ENCODE measurements around the gene KLHL5. TPM values are rescaled to one million over a fixed set of nuclear protein-coding genes. Genes with fewer than 3 reads are reported as not detected.

KLHL5 gene
- polyA plus RNA-seq, 2 of the 4 experiments (the other 2 are of a cell fraction): 62.4 to 108 TPM

DNA sequence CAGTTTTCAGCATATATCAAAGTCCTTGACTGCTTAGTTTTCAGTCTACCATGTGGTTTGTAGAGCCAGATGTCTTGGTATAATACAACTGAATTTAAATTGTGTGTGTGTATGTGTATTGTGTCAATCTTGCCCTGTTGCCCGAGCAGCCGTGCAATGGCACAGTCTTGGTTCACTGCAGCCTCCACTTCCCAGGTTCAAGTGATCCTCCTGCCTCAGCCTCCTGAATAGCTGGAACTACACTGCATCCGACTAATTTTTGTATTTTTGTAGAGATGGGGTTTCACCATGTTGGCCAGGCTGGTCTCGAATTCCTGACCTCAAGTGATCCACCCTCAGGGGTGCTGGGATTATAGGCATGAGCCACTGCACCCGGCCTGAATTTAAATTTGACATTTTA, 6.0 kb upstream of the KLHL5 start (continued):
- TF ChIP-seq, protein P1, sequence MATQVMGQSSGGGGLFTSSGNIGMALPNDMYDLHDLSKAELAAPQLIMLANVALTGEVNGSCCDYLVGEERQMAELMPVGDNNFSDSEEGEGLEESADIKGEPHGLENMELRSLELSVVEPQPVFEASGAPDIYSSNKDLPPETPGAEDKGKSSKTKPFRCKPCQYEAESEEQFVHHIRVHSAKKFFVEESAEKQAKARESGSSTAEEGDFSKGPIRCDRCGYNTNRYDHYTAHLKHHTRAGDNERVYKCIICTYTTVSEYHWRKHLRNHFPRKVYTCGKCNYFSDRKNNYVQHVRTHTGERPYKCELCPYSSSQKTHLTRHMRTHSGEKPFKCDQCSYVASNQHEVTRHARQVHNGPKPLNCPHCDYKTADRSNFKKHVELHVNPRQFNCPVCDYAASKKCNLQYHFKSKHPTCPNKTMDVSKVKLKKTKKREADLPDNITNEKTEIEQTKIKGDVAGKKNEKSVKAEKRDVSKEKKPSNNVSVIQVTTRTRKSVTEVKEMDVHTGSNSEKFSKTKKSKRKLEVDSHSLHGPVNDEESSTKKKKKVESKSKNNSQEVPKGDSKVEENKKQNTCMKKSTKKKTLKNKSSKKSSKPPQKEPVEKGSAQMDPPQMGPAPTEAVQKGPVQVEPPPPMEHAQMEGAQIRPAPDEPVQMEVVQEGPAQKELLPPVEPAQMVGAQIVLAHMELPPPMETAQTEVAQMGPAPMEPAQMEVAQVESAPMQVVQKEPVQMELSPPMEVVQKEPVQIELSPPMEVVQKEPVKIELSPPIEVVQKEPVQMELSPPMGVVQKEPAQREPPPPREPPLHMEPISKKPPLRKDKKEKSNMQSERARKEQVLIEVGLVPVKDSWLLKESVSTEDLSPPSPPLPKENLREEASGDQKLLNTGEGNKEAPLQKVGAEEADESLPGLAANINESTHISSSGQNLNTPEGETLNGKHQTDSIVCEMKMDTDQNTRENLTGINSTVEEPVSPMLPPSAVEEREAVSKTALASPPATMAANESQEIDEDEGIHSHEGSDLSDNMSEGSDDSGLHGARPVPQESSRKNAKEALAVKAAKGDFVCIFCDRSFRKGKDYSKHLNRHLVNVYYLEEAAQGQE (IDR thresholded peaks at IDR 0.05): no peak
- no peak for TF ChIP-seq POLR2A (IDR thresholded peaks at IDR 0.05; ENCODE audit: low read length)

DNA sequence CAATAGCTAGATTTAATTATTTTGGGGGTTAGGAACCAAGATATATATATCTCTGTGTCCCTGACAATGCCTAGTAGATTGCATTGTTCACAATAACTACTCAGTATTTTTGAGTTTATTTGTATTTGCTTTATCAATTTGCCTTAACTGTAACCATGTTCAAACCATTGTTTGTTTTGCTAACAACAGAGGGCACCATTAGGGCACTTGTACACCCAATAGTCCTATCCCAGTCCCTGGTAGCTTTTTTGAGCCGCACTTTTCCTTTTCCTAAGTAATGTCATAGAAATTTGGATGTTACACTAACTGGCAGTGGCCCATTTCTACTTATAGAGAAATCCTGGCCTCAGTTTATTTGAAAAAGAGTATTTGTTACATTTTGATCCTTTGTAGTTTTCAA, 575 bp upstream of the KLHL5 start:
- no peak overlapping the region for H3K4me2 ChIP-seq
- CTCF ChIA-PET: interaction anchor here (0.8 to 1.5 kb wide), 2 partner anchors 11 to 73 kb away, joined by 3 to 5 read pairs; no protein-coding TSS in a partner anchor
- POLR2A ChIA-PET: no interaction called here
- H3K4me3 ChIP-seq: no peak overlapping the region
- peaks cover 22% of the 10 kb centered on the region; the same call in 2 of the 3 replicates for H3K4me1 ChIP-seq
- no peak for DNase-seq (ENCODE audit: low read depth in 1 of 2, low spot score in 1 of 2)
- H3K27ac ChIP-seq: no peak overlapping the region
- WGBS (ENCODE audit: missing lambda C conversion rate): 89% methylated on average over 1 of the region's 1 CpG
- FAIRE-seq: no peak
- no peaks in the 10 kb centered on the region for H3K9me3 ChIP-seq
- ATAC-seq: no peak
- TF ChIP-seq, protein P2, sequence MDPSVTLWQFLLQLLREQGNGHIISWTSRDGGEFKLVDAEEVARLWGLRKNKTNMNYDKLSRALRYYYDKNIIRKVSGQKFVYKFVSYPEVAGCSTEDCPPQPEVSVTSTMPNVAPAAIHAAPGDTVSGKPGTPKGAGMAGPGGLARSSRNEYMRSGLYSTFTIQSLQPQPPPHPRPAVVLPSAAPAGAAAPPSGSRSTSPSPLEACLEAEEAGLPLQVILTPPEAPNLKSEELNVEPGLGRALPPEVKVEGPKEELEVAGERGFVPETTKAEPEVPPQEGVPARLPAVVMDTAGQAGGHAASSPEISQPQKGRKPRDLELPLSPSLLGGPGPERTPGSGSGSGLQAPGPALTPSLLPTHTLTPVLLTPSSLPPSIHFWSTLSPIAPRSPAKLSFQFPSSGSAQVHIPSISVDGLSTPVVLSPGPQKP (IDR thresholded peaks at IDR 0.05; ENCODE audit: low read depth, low read length): no peak
- no peak for TF ChIP-seq HES2 (IDR thresholded peaks at IDR 0.05)
- TF ChIP-seq FOXS1 (CRISPR knock-in tag; IDR thresholded peaks at IDR 0.05): no peak
- TF ChIP-seq SMC3 (IDR thresholded peaks at IDR 0.05): no peak
- TF ChIP-seq GATA3 (IDR thresholded peaks at IDR 0.05; ENCODE audit: borderline replicate concordance): no peak
- no peak for TF ChIP-seq JUNB (IDR thresholded peaks at IDR 0.05)
- no peak for TF ChIP-seq RFX5 (IDR thresholded peaks at IDR 0.05)
- no peak for TF ChIP-seq HDAC2 (IDR thresholded peaks at IDR 0.05)
- no peak for TF ChIP-seq ZNF302 (CRISPR knock-in tag; IDR thresholded peaks at IDR 0.05)
- no peak for TF ChIP-seq POLR2A (IDR thresholded peaks at IDR 0.05; ENCODE audit: low read length)
- TF ChIP-seq KDM1A (IDR thresholded peaks at IDR 0.05; ENCODE audit: low read depth): no peak
- no peak for TF ChIP-seq EHMT2 (IDR thresholded peaks at IDR 0.05; ENCODE audit: low read depth)
- no peak for TF ChIP-seq MYC (IDR thresholded peaks at IDR 0.05; ENCODE audit: borderline replicate concordance, low read length)
- TF ChIP-seq, protein P1 (IDR thresholded peaks at IDR 0.05): no peak
- TF ChIP-seq, protein P3, sequence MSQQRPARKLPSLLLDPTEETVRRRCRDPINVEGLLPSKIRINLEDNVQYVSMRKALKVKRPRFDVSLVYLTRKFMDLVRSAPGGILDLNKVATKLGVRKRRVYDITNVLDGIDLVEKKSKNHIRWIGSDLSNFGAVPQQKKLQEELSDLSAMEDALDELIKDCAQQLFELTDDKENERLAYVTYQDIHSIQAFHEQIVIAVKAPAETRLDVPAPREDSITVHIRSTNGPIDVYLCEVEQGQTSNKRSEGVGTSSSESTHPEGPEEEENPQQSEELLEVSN (IDR thresholded peaks at IDR 0.05; ENCODE audit: borderline replicate concordance, low read depth): no peak
- TF ChIP-seq HEYL (CRISPR knock-in tag; IDR thresholded peaks at IDR 0.05): no peak
- no peak for TF ChIP-seq CBX2 (IDR thresholded peaks at IDR 0.05; ENCODE audit: borderline replicate concordance, low read depth)

Data from A549 (cell line).